GM18498 (cell line): Measurements from ENCODE around the gene NQO2.
"Not testable (repeated sequence)": the region's sequence is repeated elsewhere in the genome, so short reads cannot be mapped to it uniquely, and the experiment has no call there.

Source experiments
- ATAC-seq: cut with Tn5 transposase; IDR thresholded peaks from one replicate; pipeline ENCODE4 v1.9.1; 2021; ENCODE audit warnings: mild to moderate bottlenecking, moderate library complexity; ENCODE audit not compliant: unreplicated experiment

The NQO2 gene

DNA sequence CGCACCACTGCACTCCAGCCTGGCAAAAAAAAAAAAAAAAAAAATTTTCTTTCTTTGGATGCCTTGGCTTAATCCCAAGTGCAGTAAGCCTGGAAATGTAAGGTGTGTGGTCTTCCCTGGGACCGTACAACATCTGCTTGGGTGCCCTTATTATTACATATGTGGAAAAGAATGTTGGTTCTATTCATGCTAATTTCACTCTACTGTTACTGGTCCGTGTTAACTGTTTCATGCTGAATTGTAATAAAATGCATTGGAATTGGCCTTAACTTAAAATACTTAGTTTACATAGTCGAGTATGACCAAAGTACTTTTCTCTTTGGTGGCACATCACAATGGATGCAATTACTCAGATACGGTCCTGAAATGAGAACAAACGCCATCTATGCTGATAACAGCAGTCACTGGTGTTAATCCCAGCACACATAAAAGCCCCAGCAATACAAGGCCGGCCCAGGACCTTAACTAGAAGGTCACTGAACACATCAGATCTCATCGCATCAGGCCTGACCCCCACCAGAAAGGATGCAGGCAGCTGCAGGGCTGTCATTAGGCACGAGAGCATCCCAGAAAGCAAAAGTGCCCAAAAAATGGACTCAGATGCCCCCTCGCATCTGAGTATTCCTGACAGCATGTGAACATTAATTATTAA lies 29.5 kb upstream of the NQO2 start:
- no peak for ATAC-seq

DNA sequence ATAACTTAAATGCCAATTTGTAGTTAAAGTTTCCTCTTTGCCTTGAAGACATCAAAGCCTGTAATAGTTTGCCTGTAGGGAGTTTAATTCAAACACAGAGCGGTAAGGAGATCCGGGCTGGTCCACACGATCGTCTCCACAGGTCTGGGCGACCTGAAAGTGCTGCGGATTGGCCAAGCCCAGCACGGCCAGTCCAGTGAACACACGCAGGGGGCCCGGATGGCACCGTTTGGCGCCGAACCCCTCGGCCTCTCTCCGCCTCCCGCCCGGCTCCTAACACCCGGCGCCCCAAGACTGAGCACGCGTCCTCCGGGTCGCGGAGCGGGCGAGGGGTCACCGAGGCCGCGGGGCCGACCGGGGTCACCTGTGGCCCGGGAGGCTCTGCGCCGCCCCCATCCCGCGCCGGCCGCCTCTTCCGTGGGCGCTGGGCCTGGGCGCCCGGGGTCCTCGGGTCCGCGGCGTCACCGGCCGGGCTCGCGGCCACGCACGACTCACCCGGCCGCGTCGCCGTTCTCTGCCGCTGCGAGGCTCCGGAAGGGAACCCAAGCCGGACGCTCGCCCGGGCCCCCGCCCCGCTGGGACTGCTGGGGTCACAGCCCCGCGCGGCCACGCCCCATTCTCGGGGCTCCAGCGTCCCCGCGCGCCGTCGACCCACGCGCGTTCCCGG lies 28.8 kb upstream of the NQO2 start:
- ATAC-seq = no peak

DNA sequence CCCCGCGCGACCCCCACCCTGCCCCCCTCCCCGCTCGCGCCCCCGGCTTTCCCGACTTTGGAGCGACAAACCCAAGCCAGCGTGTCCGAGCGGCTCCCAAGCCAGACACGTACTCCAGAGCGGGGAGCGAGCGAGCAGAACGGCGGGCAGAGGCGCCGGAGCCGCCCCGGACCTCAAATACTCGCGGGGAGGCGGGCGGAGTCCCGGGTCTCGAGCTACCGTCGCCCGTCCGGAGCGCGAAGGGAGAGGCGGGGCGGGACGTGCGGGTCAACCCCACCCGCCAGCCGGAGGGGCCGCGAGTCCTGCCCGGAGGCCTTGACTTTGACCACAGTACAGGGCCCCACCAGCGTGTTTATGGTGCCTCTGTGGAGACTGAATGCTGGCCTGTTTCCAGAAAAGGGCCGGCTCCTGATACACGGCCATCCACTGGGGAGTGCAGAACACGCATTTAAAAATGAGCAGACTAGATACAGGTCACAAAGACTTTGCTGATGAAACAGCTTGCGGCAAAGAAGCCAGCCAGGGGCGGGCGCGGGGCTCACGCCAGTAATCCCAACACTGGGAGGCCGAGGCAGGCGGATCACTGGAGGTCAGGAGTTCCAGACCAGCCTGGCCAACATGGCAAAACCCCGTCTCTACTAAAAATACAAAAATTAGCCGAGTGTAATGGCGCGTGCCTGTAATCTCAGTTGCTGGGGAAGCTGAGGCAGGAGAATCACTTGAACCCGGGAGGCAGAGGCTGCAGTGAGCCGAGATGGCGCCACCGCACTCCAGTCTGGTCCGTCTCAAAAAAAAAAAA lies 28.1 kb upstream of the NQO2 start, which contains the start of gene SERPINB6:
SERPINB6 (minus strand) TSS at position 148 of the 799 bp plus-strand sequence. CDS start 12,235 bp downstream, outside the sequence.
- no peak for ATAC-seq

DNA sequence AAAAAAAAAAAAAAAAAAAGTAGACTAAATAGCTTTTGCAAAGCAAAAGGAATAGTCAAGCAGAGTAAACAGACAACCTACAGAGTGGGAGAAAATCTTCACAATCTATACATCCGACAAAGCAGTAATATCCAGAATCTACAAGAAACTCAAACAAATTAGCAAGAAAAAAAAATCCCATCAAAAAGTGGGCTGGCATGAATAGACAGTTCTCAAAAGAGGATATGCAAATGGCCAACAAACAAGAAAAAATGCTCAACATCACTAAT lies 27.5 kb upstream of the NQO2 start:
- ATAC-seq = not testable (repeated sequence)

DNA sequence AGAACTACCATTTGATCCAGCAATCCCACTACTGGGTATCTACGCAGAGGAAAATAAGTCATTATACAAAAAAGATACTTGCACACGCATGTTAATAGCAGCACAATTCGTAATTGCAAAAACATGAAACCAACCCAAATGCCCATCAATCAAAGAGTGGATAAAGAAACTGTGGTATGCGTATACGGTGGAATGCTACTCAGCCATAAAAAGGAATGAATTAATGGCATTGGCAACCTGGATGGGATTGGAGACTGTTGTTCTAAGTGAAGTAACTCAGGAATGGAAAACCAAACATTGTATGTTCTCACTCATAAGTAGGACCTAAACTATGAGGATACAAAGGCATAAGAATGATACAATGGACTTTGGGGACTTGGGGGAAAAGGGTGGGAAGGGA lies 27.0 kb upstream of the NQO2 start:
- not testable (repeated sequence) for ATAC-seq

DNA sequence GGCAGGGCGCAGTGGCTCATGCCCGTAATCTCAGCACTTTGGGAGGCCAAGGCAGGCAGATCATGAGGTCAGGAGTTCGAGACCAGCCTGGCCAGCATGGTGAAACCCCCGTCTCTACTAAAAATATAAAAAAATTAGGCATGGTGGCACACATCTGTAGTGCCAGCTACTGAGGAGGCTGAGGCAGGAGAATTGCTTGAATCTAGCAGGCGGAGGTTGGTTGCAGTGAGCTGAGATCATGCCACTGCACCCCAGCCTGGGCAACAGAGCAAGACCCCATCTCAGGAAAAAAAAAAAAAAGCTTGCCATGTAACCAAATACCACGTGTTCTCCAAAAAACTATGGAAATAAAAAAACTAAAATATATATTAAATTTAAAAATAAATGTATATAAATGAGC lies 26.5 kb upstream of the NQO2 start:
- not testable (repeated sequence) for ATAC-seq

DNA sequence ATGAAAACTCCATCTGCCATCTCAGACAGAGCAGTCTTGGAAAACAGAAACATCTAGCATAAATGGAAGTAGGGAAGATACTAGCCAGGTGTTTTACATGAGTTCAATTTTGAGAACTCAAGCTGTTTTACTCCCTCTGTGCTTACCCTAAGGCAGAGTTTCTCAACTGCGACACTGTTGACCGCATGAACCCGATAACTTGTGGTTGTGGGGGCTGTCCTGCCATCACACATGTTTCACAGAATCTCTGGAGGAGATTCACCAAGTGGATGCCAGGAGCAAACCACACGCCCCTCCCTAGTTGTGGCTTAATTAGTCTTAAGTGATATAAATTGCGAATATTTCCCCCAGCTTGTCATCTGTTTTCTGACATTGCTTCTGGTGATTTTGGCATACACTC lies 26.0 kb upstream of the NQO2 start:
- ATAC-seq = no peak

DNA sequence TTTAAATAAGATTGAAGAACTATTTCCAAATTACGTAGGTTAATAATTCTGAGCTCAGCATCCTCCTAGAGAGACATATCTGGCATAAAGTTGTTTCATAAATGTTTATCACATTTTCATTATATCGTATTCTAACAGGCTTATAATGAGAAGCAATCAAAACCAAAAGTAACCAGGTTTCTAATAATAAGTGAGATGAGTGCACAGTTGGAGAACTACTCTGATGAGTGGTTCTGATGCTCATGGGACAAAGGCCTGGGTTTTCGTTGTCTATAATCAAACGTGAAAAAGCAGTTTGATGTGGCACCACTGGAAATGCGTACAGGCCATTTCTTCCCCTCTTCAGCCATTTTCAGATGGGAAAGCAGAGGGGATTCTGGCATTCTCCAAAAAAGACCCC lies 23.6 kb upstream of the NQO2 start:
- ATAC-seq = no peak

DNA sequence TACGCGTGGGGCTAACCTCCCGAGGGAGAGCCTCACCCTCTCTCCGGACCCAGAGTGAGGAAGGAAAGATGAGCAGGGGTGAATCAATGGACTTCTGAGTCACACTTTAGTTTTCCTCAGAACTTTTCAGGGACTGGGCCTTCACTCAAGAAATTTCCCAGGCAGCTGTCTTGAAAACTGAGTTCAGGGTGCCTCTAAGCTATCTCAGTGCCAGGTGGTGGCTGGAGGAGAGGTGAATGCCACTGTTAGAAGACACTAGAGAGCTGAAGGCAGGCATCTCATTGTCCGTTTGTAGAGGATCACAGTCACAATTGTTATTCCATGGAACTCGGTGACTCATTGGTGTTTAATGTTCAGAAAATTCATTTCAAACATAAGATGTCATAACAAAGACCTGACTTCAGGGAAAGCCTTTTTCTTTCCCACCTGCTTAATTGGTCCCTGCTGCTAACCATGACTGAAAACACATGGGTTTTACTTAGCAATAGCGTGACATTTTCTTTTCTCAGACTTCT lies 23.1 kb upstream of the NQO2 start:
- ATAC-seq = no peak

DNA sequence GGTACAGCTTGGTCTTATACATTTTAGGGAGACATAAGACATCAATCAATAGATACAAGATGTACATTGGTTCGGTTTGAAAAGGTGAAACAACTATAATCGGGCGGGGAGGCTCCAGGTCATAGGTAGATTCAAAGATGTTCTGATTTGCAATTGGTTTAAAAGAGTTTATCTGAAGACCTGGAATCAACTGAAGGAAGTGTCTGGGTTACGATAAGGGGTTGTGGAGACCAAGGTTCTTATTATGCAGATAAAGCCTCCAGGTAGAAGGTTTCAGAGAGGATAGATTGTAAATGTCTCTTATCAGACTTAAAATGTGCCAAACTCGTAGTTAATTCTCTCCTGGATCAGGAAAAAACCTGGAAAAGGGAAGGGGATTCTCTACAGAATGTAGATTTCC lies 22.4 kb upstream of the NQO2 start:
- ATAC-seq = no peak

DNA sequence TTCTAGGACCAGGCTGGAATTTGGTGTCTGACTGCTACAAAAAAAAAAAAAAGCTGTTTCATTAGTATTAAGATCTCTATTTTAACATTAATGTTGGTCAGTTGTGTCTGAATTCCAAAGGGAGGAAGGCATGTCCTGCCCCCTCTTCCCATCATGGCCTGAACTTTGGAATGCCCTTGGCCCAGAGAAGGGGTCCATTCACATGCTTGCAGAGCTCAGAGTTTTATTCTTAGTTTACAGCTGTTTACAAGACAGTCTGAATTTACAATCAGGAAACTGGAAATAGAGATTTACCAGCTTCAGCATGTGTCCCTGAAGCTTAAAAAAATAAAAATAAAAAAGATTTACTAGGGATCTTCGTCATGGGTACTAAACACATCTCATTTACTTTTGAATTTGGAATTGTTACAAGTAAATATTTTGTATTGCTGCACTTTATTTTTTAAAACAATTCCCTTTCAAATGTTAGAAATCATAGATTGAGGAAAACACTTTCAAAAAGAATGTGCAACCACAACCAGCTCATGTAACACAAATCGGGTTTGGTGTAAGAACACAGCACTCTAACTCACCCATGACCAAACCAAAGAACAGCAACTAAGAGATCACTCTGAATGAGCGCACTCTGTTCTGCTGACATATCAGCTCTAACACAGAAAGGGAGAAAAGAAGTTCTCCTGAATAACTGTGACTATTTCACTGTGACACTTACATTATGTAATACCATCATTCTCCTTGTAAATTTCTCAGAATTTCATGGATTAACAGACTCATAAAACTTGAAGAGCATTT lies 21.7 kb upstream of the NQO2 start:
- ATAC-seq = no peak

DNA sequence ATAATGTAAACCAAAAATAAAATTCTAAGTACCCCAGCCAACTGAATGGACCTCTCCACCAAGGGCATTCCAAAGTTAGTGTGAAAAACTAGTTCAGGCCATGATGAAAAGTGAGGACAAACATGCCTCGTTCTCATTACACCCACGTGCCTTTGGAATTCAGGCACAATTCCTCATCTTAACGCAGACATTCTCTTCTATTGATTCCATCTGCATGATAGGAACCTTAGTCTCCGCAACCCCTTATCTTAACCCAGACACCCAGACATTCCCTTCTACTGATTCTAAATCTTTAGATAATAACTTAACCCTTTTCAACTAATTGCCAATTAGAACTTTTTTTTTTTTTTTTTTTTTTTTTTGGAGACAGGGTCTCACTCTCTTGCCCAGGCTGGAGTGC lies 20.8 kb upstream of the NQO2 start:
- ATAC-seq = no peak

DNA sequence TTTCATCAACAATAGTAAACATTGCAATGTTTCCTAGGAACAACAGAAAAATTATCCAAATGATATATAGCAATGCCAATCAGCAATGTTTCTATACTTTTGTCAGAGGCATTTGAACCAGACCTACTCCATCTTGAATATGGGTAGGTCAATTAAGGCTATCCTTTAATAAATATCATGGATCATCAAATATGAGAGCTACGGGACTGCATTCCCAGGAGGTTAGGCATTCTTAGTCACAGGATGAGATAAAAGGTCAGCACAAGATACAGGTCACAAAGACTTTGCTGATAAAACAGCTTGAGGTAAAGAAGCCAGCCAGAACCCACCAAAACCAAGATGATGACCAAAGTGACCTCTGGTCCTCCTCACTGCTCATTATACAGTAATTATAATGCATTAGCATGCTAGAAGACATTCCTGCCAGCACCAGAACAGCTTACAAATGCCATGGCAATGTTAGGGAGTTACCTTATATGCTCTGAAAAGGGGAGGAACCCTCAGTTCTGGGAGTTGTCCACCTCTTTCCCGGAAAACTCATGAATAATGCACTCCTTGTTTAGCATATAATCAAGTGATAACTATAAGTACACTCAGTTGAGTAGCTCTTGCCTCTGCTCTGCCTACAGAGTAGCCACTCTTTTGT lies 19.8 kb upstream of the NQO2 start:
- no peak for ATAC-seq

DNA sequence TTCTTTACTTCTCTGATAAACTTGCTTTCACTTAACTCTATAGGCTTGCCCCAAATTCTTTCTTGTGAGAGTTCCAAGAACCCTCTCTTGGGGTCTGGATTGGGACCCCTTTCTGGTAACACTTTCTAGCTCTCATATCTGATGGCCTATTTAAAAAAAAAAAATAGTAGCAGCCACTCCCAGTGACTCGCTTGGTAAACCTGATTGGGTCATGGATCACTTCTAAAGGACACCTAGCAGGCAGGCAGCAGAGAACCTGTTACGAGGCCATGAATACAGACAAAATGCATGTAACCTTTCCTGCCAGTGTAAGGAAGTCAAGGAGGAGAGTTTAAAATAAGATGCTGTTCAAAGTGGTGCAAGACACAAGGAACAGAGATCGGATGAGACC lies 19.2 kb upstream of the NQO2 start:
- ATAC-seq = no peak

DNA sequence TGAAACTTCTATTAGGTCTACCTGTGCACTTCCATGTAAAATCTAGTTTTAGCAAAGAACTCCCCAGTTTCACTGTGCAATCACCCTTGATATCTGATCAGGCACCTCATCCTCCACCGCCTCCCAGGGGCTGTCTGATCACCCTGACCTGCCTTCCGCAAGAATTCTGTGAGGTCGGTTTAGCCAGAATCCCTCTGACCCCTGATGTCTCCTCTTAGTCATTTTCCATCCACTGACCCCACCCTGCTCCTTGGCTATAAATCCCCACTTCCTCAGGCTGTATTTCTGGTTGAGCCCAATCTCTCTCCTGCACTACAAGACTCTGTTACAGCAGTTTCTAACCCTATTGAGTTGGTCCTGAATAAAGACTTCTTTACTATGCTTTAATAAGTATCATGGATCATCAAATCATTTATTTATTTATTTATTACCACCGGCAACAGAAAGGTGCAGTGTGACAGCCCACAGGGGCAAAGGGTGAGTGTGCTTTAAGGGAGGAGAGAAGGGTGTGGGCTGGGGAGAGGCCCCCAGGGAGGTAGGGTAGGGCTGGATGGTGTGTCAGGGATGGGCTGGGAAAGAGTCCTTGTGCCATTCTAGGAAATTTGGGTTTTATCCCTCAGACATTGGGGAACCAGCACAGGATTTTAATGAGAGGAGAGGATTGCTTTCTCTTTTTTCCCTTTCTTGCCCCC lies 17.1 kb upstream of the NQO2 start:
- ATAC-seq = no peak

DNA sequence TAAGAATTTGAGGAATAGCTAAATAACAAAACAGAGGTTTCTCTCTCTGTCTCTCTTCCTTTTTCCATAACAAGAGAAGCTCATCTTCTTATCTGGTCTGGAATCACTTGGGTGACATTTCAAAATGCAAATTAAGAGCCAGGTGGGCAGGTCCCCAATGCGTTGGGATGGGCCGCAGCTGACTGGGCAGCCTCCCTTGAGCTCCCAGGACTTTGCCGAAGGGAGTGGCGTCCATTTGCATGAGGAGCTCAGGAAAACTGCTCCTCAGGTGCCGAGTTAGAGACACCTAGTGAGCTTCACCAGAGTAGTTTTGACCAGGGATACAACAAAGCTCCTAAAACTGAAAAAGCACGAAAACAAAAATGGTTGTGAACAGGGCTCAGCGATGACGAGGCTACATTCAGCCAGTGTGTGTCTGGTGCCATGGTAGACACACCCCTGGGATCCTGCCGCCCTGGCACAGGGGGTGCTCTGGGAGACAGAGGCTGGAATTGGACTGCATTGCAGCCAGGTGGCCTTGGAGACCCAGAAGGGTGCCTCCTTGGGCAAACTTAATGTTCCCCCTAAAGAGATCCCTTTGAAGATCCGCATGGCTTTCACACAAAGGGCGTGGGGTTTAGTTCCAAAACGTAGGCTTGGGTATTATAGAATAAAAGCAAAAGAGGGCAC lies 14.8 kb upstream of the NQO2 start:
- no peak for ATAC-seq

DNA sequence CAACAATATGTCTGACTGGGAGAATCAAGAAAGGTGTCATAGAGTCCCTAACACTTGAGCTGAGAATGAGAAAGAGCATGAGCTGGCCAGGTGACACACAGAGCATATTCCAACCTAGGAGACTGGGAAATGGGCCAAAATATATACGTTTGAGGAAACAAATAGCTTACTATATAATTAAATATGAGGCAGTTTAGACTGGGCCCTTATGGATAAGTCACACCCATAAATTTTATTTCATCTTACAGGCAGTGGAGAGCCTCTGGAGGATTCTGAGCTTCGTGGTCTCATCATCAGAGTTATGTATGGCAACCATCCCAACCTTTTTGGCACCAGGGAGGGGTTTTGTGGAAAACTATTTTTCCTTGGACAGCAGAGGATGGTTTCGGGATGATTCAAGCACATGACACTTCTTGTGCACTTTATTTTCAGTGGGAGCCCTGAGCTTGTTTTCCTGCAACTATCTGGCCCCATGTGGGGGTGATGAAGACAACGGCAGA lies 12.9 kb upstream of the NQO2 start:
- ATAC-seq = no peak

DNA sequence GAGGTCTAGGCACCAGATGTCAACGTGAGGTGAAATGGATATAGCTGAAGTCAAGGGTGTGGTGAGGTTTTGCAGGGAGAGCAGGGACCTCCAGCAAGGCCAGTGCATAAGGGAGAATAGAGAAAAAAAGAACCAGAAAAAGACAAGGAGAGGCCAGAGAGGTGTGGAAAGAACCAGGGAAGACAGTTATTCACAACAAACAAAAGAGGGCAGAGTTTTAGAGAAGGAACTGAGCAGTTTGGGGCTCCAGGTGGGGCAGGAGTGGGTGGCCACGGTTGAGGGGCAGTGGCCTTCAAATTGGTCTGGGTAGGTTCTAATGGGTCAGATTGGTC lies 11.6 kb upstream of the NQO2 start:
- ATAC-seq = no peak
